NCI-H460 (cell line): ENCODE measurements around the gene CD248. TPM values are rescaled to one million over a fixed set of nuclear protein-coding genes. Genes with fewer than 3 reads are reported as not detected.
"Not testable (repeated sequence)": the region's sequence is repeated elsewhere in the genome, so short reads cannot be mapped to it uniquely, and the experiment has no call there.

ENCODE experiments used
- DNase-seq: peaks from one replicate; pipeline ENCODE4 v3.0.0-alpha.2; 2016; ENCODE audit warnings: low read depth; ENCODE audit errors: extremely low read depth
- total RNA-seq: library from RNA; depleted of rRNA; stranded (reverse); fragments of >200 nt; shearing (Covaris generic); gene quantifications from 2 replicates; pipeline ENCODE4 v1.2.3, GENCODE V29; 2014

CD248 gene
- total RNA-seq, 1 experiment from 2014 or later, result not detected

GRCh38 chr11:66314561-66315497 lies 2.0 kb downstream of the CD248 start:
- DNase-seq, result no peak

GRCh38 chr11:66314186-66314501 lies 2.7 kb downstream of the CD248 start:
- no peak for DNase-seq

GRCh38 chr11:66313321-66314185 lies 3.3 kb downstream of the CD248 start:
- no peak for DNase-seq

- DNase-seq, result peak; percentile 95
Measured at GRCh38 chr11:66312549-66313320, 4.1 kb downstream of the CD248 start.

GRCh38 chr11:66311965-66312548 lies 4.8 kb downstream of the CD248 start:
- DNase-seq, result peak; percentile 91

- no peak for DNase-seq
Measured at GRCh38 chr11:66311470-66311964, 5.3 kb downstream of the CD248 start.

GRCh38 chr11:66310803-66311440 lies 5.9 kb downstream of the CD248 start:
- not testable (repeated sequence) for DNase-seq

- DNase-seq, result no peak
Measured at GRCh38 chr11:66310324-66310723, 6.5 kb downstream of the CD248 start.

GRCh38 chr11:66309475-66309874 lies 7.4 kb downstream of the CD248 start:
- DNase-seq, result no peak

GRCh38 chr11:66302656-66303055 lies 14.2 kb downstream of the CD248 start:
- DNase-seq, result no peak

GRCh38 chr11:66299186-66299585 lies 17.7 kb downstream of the CD248 start:
- no peak for DNase-seq

GRCh38 chr11:66297610-66298009 lies 19.2 kb downstream of the CD248 start:
- no peak for DNase-seq

GRCh38 chr11:66294626-66295620 lies 21.9 kb downstream of the CD248 start:
- no peak for DNase-seq

- no peak for DNase-seq
Measured at GRCh38 chr11:66293777-66294625, 22.8 kb downstream of the CD248 start.

GRCh38 chr11:66293352-66293751 lies 23.5 kb downstream of the CD248 start:
- DNase-seq, result no peak

GRCh38 chr11:66292543-66293332 lies 24.1 kb downstream of the CD248 start:
- no peak for DNase-seq
